HG03571 (cell line): ENCODE data around the gene ARL15.
"Not testable (repeated sequence)": the region's sequence is repeated elsewhere in the genome, so short reads cannot be mapped to it uniquely, and the experiment has no call there.

Source experiments
- ATAC-seq: cut with Tn5 transposase; IDR thresholded peaks from one replicate; pipeline ENCODE4 v1.9.1; 2021; ENCODE audit not compliant: unreplicated experiment

Gene ARL15

GRCh38 chr5:54049144-54049543 lies 261.2 kb downstream of the ARL15 start:
- no peak for ATAC-seq

DNA sequence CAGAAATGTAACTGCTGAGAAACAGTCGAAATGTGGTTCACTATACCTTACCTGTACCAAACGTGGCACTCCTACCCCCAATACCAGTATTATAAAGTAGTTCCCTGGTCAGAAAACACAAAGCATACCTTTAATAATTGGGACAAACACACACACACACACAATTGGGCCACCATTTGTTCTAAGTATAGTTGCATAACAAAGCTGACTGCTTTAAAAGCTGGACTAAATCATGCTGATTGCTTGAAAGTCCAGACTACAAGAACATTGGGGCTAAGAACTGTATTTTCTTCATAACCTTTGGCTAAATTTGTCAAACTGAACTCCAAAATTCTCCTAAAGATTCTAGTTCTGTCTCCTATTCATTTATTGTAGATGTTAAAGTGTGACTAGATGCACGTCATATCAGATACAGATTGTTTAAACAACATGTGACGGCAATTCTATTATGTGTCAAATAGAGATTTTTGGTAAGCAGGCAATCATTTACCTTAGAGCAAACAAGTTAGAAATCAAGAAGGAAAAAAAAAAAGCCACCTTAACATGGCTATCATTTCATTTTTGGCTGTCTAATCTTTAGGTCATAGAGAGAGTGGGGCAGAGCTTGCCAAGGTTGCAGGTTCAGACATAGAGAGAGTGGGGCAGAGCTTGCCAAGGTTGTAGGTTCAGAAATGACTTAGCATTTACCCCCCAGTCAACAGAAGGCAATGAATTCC lies 265.1 kb downstream of the ARL15 start:
- ATAC-seq: no peak

DNA sequence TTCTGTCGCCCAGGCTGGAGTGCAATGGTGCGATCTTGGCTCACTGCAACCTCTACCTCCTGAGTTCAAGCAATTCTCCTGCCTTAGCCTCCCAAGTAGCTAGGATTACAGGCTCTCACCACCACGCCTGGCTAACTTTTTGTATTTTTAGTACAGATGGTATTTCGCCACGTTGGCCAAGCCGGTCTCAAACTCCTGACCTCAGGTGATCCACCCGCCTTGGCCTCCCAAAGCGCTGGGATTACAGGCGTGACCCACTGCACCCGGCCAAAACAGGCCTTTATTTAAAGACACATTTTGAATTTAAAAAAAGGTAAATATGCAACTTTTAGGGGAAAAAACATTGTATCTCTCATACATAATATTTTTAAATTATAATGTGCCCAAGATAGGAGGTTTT lies 266.1 kb downstream of the ARL15 start:
- not testable (repeated sequence) for ATAC-seq

- ATAC-seq: no peak
Measured at GRCh38 chr5:54040804-54041203, 269.6 kb downstream of the ARL15 start.

GRCh38 chr5:54040018-54040417 lies 270.4 kb downstream of the ARL15 start:
- ATAC-seq: no peak

DNA sequence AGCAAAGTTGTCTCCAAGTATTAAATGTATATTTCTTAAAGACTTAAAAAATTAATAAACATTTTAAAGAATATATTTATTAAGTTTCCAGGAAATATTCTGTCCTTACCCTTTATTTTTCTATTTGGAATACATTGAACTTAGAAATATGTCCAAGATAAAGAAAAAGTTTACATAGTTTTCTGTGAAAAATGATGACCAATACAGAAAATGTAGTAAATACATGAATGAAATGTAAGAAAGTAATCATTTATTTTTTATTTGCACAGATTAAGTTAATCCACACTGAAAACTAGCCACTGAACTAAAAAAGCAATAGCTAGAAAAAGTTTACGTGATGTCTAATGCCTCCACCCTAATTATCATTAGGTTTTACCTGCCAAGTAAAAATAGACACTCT lies 273.2 kb downstream of the ARL15 start:
- no peak for ATAC-seq

GRCh38 chr5:54030981-54031380 lies 279.4 kb downstream of the ARL15 start:
- ATAC-seq: no peak

- no peak for ATAC-seq
Measured at GRCh38 chr5:54024466-54024865, 285.9 kb downstream of the ARL15 start.

- ATAC-seq: no peak
Measured at GRCh38 chr5:54022223-54022622, 288.1 kb downstream of the ARL15 start.

DNA sequence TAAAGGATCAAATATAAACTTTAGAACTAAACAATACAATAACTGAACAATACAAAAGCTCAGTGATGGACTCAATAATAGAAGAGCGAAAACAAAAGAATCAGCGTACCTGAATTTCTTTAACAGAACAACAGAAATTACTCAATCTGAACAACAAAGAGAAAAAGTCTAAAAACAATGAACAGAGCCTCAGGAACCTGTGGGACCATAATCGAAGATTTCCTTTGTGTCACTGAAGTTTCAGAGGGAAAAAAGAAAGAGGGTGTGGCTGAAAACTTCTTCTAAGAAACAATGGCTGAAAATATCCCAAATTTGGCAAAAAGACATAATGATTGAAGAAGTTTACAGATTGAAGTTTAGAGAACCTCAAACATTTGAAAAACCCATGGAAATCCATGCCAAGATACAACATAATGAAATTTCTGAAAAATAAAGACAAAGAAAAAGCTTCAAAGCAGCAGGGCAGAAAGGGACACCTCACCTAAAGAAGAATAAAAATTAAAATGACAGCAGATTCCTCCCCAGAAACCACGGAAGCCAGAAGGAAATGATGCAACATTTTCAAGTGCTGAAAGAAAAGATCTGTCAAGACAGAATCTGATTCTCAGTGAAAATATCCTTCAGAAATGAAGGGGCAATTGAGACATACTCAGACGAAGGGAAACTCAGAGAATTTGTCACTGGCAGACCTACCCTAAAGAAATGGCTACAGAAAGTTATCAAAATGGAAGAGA lies 288.8 kb downstream of the ARL15 start:
- ATAC-seq: no peak

DNA sequence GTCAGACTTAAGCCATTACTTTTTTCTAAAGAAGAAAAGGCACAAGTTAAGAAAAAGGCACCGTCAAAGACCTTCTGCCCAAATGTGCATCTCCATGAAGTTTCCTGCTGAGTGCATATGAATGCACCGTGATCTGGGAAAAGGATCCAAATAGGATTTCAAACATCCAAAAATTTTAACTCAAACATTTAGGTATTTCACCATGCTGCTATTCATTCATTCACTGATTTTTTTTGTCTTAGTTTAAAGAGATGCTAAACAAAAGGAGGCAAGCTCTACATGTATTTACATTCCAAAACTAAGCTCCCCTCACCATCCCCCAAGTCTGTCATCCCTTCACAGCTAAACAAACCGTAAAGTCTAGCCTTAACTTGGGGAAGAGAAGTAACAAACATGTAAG lies 291.9 kb downstream of the ARL15 start:
- no peak for ATAC-seq

- no peak for ATAC-seq
Measured at GRCh38 chr5:54017580-54017979, 292.8 kb downstream of the ARL15 start.

- no peak for ATAC-seq
Measured at GRCh38 chr5:54013556-54014194, 296.7 kb downstream of the ARL15 start.

DNA sequence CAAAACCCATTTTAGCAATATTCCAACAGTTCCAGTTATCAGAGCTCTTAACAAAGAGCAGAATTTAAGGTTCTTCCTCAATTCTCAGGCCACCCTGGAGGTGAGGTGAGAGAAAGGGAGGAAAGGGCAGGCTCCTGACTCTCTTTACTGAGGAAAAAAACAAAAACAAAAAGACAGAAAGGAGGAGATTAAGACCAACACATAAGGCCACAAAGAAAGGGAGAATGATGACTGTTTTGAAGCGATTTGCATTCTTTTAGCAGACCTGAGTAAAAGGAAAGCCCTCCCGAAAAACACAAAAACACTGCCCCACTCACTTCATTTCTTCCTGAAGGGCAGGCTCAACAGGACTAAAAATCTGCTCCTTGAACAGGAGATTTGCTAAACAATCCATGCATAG lies 300.5 kb downstream of the ARL15 start:
- no peak for ATAC-seq

DNA sequence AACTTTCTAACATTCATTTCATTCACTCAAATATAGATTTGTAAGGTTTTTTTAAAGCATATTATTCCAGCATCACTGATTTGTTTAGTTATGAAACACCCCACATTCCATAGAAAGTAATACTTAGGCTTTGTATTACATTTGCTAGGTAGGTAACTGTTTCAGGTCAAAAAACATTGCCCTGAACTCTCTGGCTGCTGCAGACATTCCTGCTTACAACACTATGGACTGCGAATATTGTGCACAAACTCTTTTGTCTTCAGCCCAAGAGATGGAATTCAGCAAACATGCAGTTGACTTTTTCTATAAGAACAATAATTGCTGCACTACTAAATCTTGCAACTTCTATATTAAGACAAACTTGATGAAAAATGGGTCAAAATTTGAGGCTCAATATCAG lies 301.0 kb downstream of the ARL15 start:
- no peak for ATAC-seq

- ATAC-seq: no peak
Measured at GRCh38 chr5:54007827-54008777, 302.3 kb downstream of the ARL15 start.

DNA sequence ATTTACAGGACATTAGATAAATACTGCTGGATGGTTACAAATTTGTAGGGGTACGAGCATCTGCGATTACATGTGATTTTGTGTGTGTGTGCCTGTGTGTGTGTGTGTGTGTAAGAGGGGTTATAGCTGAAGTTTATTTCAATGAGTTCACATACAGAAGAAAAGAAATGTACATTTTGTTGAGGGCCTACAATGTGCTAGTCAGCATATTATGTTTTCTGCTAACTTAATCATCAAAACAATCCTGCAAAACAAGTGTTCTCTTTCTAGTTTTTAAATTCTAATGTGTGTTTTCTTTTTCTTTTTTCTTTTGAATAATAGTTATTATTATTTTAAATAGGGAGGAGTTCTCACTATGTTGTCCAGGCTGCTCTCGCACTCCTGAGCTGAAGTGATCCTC lies 305.7 kb downstream of the ARL15 start:
- no peak for ATAC-seq

- no peak for ATAC-seq
Measured at GRCh38 chr5:54002779-54003178, 307.6 kb downstream of the ARL15 start.

- no peak for ATAC-seq
Measured at GRCh38 chr5:54001976-54002775, 308.2 kb downstream of the ARL15 start.

DNA sequence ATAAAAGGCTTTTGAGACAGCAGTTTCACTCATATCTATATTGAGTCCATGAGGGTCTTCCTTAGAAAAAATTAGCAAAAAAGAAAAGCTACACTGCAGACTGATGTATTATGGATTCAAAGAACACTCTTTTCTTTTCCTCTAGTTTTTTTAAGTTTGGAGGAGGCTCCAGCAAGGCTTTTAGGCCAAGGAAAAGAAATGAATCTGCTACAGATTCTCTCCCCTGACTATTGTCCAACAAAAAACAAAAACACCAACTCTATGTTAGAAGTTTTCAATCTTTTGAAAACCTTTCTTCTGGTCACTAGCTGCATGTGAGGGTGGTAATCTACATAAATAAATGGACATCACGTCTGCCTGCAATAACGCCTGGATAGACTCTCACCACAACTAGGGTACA lies 310.4 kb downstream of the ARL15 start:
- no peak for ATAC-seq
